HG03064 (cell line): ENCODE data around the gene GUK1.
A peak's percentile ranks its signal among the peaks of the same experiment; 100 is the strongest.
"Not testable (repeated sequence)": the region's sequence is repeated elsewhere in the genome, so short reads cannot be mapped to it uniquely, and the experiment has no call there.

Experiments used
- ATAC-seq: cut with Tn5 transposase; IDR thresholded peaks from one replicate; pipeline ENCODE4 v1.9.1; 2021; ENCODE audit warnings: low read depth; ENCODE audit not compliant: unreplicated experiment

Gene GUK1

DNA sequence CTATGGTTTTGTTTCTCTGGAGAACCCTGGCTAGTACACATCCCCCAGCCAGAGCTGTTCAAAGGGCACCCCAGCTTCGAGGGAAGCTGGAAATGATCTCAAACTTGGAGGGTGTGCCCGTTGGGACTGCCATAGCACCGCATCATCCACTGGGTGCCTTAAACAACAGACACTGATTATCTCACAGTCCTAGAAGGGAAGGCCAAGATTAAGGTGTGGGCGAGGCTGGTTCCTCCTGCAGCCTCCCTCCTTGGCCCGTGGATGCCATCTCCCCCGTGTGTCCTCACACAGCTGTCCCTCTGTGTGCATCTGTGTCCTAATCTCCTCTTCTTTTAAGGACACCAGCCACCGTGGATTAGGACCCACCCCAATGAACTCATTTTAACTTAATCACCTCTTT lies 21.3 kb downstream of the GUK1 start:
- ATAC-seq: no peak

DNA sequence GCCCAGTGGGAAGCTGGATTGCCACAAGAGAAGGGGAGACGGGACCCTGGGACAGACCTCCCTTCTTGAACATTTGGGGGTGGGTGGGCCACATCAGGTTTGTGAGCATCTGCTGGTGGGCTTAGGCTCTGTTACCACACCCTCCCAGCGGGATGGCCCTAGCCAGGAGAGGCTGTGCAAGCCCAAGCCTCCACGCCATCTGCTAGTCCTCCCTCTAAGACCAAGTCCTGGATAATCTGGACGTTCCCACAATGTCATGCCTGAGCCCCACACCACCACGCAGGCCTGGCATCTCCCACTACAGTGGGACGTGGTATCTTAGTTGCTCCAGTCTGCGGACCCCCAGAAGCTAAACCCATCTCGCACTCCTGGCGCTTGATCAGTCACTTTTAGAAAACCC lies 21.8 kb downstream of the GUK1 start:
- no peak for ATAC-seq

DNA sequence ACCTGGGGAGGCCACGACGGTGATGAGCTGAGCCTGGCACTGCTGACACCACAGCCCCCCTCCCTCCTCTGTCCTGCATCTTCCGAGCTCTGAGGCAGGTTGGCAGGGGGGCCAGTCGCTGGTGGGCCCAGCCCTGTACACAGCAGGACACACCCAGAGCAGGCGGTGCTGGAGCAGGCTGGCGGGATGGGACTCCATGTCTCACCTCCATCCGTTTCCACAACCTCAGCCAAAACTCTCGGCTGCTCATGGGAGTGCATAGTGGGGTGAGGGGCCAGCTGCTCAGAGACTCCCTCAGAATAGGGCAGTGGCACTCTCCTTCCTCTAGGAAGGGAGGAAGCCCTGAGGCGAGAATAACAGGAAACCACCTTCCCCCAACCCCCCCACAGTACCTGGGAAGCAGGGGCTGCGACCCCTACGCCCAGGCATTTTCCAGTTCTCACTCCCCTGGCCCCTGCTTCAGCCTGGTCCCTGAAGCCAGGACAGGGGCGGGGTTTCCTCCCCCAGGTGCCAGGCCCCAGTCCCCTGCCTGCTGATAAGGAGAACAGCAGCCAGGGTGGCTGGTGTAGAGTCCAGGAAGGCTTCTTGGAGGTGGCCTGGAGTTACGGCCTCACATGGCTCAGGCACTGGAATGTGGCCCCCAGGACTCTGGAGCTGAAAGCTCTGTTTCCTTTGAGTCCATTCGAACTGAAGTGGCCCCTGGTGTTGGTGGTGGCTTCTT lies 22.4 kb downstream of the GUK1 start:
- ATAC-seq: no peak

DNA sequence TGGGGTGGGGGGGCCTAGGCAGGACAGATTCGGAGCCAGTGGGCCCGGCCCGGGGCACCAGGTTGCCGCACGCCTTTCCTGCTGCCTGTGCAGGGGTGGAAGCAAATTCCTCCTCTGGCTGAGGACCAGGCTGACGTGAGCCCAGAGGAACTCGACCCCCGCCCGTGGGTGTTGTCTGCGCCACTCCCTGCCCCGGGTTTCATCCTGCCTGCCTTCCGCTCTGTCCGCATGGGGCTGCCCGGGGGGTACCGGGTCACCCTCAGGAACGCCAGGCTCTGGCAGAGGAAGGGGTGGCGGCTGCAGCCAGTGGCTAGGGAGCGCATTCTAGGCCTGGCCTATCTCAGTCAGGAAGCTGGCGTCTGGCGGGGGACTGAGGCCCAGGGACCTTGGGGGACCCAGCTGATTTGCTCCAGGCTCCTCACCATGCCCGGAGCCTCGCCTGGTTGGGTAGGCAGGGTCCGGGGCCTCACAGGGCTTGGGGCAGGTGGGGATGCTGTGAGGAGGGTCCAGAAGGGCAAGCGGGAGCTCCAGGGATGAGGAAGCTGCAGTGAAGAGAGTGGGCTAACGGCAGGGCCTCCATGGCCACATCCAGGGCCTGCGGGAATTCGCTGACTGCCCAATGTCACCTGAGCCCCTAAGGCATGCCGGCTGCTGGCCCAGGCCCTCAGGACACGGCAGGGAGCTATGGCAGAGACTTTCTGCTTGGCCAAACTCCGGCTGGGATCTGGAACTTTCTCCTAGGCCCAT lies 23.1 kb downstream of the GUK1 start:
- ATAC-seq: no peak

DNA sequence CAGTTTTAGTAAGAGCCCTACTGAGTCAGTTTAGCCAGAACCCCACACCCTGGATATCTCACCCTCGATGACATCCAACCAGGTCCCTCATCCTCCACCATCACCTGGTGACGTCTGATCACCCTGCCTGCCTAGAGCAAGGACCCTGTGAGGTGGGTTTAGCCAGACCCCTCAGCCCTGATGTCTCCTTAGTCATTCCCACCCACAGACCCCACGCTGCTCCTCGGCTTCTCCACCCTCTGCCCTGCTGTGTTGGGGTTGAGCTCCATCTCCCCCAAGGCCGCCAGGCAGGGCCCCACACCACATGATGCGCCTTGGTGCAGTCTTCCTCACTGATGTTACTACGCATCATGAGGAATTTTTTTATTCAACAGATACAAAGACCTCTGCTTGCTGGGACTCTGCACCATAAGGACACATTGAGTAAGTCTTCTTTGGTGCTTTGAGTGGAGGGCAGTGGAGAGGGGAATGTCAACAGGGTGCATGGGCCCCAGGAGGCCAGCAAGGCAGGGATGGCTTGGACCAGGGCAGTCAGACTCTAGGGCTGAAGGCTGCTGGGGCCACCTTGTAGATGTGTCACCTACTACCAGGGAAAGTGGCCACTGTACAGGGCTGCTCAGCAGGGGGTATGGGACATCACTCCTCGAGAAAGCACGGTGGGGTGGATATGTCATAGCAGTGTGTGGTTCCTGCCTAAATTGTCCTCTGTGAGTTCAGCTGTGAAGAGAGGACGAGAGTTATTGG lies 23.9 kb downstream of the GUK1 start:
- no peak for ATAC-seq

DNA sequence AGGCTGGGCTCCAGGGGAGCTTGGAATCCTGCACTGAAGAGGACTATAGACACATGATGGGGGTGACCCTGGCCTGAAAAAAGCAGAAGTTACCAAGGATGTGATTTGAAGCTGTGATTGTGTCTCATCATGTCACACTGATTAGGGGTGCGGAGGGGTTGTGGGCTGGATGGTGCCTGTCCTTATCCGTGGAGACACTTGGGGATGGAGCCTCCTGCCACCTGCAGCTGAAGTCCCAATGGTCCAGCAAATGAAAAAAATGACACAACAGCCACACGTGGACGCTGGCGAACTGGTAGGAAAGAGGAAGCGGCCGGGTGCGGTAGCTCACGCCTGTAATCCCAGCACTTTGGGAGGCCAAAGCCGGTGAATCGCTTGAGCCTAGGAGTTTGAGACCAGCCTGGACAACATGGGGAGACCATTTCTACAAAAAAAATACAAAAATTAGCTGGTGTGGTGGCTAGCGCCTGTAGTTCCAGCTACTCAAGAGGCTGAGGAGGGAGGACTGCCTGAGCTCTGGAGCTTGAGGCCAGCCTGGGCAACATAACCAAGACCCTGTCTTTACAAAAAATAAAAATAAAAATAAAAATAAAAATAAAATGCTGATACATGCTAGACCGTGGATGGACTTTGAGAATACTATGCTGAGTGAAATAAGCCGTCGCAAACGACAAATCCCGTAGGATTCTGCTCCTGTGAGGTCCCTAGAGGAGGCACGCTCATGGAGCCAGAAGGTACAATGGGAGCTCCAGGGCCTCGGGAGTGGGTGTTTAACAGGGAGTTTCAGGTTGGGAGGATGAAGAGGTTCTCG lies 24.7 kb downstream of the GUK1 start:
- ATAC-seq: no peak

DNA sequence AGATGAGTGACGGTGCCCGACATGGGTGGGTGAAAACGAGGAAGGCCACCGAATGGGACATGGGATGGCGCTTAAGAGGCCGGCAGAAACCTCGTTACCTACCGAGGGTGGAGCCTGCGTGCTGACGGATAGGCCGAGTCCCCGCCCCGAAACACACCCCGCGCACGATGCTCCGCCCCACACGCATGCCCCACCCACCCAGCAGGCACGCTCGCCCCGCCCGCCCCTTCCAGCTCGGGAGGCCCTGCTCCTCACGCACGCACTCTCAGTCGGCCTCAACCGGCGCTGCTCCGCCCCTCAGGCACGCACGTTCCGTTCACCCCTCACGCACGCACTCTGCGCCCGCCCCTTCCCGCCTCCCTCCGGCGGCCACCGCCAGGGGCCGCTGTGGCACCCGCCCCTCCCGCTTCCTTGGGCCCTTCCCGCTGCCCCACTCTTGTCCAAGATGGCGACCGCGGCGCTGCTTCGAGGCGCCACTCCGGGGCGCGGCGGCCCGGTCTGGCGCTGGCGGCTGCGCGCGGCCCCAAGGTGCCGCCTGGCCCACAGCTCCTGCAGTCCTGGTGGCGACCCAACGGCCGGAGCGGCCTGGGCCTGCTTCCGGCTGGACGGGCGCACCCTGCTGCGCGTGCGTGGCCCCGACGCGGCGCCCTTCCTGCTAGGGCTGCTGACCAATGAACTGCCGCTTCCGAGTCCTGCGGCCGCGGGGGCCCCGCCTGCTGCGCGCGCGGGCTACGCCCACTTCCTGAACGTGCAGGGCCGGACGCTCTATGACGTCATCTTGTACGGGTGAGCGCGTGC lies 25.5 kb downstream of the GUK1 start, which contains the start of gene IBA57:
Gene IBA57 (plus strand): TSS at position 433 of the 798 bp plus-strand sequence. CDS start 13 bp downstream, at position 446.
- ATAC-seq: peak; percentile 82

DNA sequence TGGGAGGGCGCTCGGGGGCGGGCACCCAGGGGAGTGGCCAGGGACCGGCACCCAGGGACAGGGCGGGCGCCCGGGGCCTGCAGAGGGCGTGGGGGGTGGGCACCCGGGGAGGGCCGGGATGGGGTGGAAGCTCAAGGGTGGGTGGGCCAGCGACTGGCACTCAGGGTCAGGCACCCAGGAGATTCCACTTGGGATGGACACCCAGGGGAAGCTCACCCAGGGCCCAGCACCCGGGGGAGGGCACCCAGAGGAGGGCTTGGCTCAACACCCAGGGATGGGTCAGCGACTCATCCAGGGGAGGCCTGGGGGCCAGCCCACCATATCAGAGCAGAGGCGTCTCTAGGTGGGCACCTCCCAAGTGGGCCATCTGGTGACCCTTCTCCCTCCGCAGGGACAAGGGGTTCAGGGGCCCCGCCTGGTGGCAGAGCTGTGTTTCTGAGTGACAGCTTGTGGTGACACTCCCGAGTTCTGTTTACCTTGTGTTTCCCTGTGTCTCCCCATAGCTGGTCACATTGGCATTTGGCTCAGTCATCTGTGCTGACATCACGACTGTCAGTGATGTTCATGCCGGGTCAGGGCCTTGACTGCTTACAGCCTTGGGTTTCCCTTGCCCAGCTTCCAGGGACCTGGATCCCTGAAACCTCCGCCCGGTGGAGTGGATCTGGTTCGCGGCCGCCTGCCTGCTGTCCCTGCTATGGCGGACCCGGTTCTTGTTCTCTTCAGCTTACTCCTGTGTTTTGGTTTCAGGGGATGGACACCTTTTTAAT lies 26.3 kb downstream of the GUK1 start:
- ATAC-seq: peak; percentile 13

DNA sequence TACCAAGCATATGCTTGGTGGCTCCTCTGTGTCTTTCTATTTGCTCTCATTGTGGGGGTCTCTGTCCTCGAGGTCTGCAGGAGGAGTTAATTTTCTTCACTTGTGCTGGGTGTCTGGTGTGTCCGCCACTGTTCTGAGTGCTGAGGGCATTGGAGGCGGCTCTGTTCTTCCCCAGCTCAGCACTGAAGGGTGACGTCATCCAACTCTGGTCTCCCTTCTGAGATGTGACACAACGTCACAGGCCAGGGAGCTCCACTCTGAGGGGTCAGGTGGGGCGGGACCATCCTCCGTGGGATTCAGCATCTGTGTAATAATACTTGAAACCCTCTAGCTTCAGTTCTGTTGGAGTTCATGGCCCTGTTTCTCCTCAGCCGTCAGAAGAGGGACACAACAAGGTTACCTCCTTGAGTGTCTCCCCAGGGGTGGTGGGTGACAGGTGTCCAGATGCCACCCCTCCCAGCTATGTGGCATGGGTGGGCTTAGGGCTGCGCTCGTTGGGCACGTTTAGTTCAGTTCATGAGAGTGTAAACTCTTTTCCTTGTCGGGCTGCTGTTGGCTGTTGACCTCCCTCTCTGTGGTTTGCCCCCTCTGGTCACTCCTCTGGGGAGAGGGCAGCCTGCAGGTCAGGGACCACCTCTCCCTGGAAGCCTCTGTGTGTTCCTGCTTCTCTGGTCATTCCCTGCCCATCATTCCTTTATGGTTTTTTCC lies 28.6 kb downstream of the GUK1 start:
- no peak for ATAC-seq

DNA sequence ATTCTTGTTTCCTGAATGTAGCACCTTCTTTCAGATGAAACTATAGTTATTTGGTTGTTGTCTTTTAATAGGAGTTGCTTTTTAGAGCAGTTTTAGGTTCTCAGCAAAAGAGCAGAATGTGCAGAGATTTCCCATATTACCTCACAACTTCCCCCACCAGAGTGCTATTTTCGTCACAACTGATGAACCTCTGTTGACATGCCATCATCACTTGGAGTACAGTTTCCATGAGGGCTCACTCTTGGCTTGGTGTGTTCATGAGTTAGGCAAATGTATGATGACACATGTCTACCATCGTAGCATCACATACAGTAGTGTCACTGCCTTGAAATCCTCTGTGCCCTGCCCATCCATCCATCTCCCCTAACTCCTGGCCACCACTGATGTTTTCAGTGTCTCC lies 29.3 kb downstream of the GUK1 start:
- no peak for ATAC-seq

DNA sequence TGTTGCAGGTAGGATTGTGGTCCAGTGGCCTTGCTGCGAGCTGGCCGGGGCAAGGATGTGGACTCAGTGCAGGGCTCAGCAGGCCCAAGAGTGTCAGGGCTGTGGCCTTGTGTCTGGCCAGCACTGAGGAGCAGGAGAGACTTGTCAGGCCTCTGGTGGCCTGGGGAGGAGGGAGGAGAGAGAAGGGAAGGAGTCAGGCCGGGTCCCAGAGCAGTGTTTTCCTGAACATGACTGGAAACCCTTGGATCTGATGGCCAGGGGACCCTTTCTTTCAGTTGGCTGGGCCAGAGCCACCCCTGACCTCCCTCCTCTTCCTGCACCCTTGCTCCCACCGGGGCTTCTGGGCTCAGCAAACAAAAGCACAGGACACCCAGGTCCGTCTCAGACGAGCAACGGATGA lies 30.6 kb downstream of the GUK1 start:
- no peak for ATAC-seq

DNA sequence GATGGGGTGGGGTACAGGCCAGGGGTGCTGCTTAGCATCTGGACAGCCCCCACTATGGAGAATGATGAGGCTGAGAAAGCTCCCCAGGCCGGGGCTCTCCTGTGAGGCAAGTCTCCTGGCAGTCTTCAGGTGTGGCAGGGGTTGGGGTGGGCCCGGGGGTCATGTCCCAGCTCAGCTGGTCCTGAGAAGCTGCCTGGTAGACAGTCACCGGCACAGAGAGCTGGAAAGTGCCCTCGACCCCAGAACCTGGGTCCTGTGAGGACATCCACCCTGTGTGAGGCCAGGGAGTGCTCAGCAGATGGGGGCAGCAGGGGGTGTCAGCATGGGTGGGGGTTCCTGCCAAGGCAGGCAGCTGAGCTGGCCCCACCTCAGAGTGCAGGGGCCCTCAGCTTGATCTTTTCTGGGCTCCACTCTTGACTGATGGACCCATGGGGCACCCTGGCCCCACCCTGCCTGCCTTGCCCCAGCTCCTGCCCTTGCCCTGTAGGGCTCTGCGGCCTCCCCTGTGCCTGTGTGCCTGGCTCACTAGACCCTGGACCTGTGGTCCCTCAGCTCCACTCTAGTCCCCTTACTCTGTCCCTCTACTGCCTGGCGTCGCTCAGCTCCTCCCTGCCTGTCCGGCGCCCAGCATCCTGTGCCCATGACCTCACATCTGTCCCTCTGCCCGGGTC lies 31.3 kb downstream of the GUK1 start:
- ATAC-seq: no peak

DNA sequence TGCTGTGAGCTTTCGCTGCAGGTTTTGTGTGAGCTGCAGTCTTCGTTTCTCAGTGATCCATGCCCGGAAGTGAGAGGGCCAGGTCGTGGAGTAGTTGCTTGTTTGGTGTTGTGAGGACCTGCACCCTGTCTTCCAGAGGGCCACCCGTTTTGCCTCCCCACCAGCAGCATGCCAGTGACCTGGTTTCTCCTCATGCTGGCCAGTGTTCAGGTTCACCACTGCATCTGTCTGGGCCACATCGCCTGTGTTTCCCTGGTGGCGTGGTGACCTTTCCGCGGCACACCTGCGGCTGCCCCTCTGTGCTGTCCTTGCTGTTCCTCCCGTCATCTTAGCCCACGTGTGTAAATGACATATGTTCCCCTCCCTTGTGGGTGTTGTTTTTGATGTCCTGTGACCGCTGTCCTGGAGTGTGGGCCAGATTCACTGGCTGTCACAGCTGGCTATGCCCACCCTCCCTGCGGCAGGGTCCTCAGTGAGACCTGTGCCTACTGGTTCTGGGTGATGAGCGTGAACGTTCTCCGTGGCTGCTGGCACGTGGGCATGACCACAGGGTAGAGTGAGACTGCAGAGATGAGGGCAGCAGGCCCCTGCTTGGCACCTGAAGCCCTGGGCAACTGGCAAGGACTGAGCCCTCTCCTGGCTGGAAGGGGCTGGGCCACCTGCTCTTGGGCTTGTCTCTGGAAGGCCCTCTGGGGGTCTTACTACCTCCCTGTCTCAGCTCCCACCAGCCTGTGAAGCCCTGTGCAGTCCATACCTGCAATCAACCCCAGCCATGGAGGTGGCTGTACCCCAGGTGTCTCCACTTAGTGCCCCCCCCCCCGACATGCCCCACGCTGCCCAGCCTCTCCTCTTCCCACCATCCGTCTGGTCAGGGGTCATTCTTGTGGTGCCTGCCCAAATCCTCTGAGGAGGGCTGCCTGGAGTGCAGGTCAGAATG lies 32.8 kb downstream of the GUK1 start:
- no peak for ATAC-seq

DNA sequence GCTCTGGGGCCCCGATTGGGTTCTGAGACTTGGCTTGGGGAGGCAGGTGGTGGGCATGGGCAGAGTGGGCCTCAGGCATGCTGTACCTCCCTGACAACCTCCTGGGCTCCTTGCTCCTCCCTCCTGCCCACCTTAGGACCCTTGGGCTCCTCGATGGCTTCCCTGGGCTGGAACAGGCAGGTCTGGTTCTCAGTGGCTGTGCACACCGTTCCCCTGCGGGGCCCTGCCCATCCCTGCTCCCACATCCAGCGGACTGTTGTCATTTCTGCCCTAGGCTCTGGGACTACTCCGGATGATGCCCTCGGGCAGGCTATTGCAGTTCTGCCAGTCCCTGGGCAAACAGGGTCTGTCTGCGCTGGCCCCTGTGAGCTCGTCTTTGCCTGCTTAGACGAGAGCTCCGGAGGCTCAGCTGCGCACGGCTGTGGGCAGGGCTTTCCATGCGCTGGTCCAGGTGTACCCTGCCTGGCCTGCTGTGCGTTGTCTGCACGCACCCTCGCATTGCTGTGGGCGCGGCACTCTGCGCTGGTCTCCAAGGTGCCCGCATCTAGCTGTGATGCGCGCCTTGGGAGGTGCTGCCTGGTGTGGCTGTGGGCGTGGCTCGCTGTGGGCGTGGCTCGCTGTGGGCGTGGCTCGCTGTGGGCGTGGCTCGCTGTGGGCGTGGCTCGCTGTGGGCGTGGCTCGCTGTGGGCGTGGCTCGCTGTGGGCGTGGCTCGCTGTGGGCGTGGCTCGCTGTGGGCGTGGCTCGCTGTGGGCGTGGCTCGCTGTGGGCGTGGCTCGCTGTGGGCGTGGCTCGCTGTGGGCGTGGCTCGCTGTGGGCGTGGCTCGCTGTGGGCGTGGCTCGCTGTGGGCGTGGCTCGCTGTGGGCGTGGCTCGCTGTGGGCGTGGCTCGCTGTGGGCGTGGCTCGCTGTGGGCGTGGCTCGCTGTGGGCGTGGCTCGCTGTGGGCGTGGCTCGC lies 33.7 kb downstream of the GUK1 start:
- not testable (repeated sequence) for ATAC-seq

DNA sequence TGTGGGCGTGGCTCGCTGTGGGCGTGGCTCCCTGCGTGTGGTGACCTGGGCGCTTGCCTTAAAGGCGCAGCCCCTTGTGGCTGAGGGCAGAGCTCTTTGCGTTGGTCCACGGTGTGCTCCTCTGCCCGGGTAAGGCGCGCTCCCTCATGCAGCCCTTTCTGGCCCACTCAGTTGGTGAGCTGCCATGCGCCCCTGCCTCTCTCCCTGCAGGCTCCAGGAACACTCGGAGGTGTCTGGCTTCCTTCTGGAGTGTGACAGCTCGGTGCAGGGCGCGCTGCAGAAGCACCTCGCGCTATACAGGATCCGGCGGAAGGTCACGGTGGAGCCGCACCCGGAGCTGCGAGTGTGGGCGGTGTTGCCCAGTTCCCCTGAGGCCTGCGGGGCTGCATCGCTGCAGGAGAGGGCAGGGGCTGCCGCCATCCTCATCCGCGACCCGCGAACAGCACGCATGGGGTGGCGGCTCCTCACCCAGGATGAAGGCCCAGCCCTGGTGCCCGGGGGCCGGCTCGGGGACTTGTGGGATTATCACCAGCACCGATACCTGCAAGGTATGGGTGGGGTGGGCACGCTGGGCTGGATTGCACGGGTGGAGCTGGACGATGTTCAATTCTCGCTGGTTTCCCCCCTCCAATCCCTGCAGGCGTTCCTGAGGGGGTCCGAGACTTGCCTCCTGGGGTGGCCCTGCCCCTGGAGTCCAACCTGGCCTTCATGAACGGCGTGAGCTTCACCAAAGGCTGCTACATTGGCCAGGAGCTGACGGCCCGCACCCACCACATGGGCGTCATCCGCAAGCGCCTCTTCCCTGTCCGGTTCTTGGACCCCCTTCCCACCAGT lies 34.6 kb downstream of the GUK1 start:
- no peak for ATAC-seq
